Colonic mucosa (tissue), 4 donors: ENCODE measurements around the gene AFM. TPM values are rescaled to one million over a fixed set of nuclear protein-coding genes. Genes with fewer than 3 reads are reported as not detected.

Experiments
- DNase-seq: peaks from one replicate; pipeline ENCODE4 v3.0.0-alpha.2; 2020
- H3K27ac ChIP-seq: fragments of 200-600 bp; one replicate; pipeline ENCODE4 v1.8.0; 2021
- H3K27me3 ChIP-seq: fragments of 200-600 bp; one replicate; pipeline ENCODE4 v1.8.0; 2021
- H3K36me3 ChIP-seq: fragments of 200-600 bp; one replicate; pipeline ENCODE4 v1.8.0; 2021
- H3K4me1 ChIP-seq: fragments of 200-600 bp; one replicate; pipeline ENCODE4 v1.8.0; 2021; ENCODE audit warnings: mild to moderate bottlenecking
- H3K4me3 ChIP-seq: fragments of 200-600 bp; one replicate; pipeline ENCODE4 v1.8.0; 2021
- H3K9ac ChIP-seq, 2 donors: one replicate each; pipeline ENCODE4 v1.7.0; 2013; ENCODE audit warnings: control low read depth in 2 of 2, low read depth in 2 of 2, low read length in 2 of 2
- H3K9me3 ChIP-seq: fragments of 200-600 bp; one replicate; pipeline ENCODE4 v1.8.0; 2021
- CTCF ChIP-seq: fragments of 200-600 bp; IDR thresholded peaks from one replicate; pipeline ENCODE4 v1.8.0; 2022; ENCODE audit warnings: antibody characterized with exemption, mild to moderate bottlenecking
- intact Hi-C: fragments of 100-400 bp; cut with DNase I; formaldehyde crosslinking; loops from one replicate; pipeline ENCODE4 v1.14.1; 2022
- total RNA-seq, 2 donors: library from RNA; stranded (reverse); fragmentation: NEBNext Ultra II Directional in 1 of 2; extraction: Animal tissue kit (Norgen Biotek cat#: 25700) in 1 of 2; gene quantifications; one replicate each; pipeline ENCODE4 v1.2.1, GENCODE V29; 2021
- donor health status: healthy.
- donor health status: DM: no; HTN: no; CAD: no.
- donor health status: DM: no; HTN: no; CAD: no.

AFM gene
- total RNA-seq, 2 donors from 2014 or later, result 0.27 TPM; not detected in 1

DNA sequence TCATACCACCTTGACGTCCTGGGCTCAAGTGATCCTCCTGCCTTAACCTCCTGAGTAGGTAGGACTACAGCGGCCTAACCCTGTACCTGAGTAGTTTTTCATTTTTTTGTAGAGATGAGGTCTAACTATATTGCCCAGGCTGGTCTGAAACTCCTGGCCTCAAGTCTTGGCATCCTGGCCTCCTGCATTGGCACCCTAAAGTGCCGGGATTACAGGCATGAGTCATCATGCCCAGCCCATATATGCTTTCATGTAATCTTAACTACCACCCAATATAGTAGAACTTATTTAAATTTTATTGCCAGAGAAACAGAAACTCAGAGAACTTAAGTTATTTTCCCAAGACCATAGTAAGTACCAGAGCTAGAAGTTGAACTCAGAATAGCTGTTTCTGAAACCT lies 27.1 kb downstream of the AFM start:
- H3K36me3 ChIP-seq, result no peaks in the 10 kb centered on the region
- no peak overlapping the region for H3K27ac ChIP-seq
- peak; percentile 50 for DNase-seq
- H3K9ac ChIP-seq, result no peak overlapping the region
- no peaks in the 10 kb centered on the region for H3K4me1 ChIP-seq
- no peaks in the 10 kb centered on the region for H3K27me3 ChIP-seq
- TF ChIP-seq CTCF, result no peak
- no peak overlapping the region for H3K4me3 ChIP-seq
- intact Hi-C loops, result no loop called here
- H3K9me3 ChIP-seq, result no peaks in the 10 kb centered on the region

DNA sequence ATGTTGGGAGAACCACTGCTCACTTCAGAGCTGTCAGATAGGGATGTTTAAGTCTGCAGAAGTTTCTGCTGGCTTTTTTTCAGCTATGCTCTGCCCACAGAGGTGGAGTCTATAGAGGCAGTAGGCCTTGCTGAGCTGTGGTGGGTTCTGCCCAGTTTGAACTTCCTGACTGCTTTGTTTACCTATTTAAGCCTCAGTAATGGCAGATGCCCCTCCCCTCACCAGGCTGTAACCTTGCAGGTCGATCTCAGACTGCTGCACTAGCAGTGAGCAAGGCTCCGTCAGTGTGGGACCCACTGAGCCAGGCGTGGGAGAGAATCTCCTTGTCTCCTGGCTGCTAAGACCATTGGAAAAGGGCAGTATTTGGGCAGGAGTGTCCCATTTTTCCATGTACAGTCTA lies 36.8 kb downstream of the AFM start:
- Histone ChIP-seq H3K9ac (no peak overlapping the region), H3K27ac (no peak overlapping the region), H3K9me3 (no peaks in the 10 kb centered on the region), H3K27me3 (no peaks in the 10 kb centered on the region), H3K4me1 (no peaks in the 10 kb centered on the region), H3K36me3 (no peaks in the 10 kb centered on the region), H3K4me3 (no peak overlapping the region)
- intact Hi-C loops, result no loop called here
- DNase-seq, result no peak
- TF ChIP-seq CTCF, result no peak

DNA sequence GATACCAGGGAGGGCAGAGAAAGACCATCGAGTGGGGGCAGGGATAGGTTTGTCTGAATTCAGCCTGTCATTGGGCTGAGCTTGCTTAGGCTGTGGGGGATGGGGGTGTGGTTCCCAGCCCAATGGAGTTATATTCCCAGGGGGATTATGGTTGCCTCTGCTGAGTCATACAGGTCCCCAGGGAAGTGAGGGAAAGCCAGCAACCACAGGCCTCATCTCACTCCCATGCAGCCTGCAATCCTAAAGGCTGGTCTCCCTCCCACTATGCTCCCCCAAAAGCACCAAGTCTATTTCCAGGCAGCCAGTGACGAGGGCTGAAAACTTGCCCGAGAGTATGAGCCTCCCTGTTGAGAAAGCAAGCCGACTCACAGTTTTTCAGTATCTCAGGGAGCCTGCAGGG lies 39.3 kb downstream of the AFM start:
- H3K4me1 ChIP-seq, result no peaks in the 10 kb centered on the region
- no peaks in the 10 kb centered on the region for H3K27me3 ChIP-seq
- no peak overlapping the region for H3K27ac ChIP-seq
- no peak for TF ChIP-seq CTCF
- no peak for DNase-seq
- H3K9ac ChIP-seq, result no peak overlapping the region
- H3K36me3 ChIP-seq, result no peaks in the 10 kb centered on the region
- intact Hi-C loops, result no loop called here
- H3K9me3 ChIP-seq, result no peaks in the 10 kb centered on the region
- H3K4me3 ChIP-seq, result no peak overlapping the region

- H3K4me3 ChIP-seq, result no peak overlapping the region
- H3K36me3 ChIP-seq, result no peaks in the 10 kb centered on the region
- no peak for TF ChIP-seq CTCF
- no peaks in the 10 kb centered on the region for H3K9me3 ChIP-seq
- no peak overlapping the region for H3K9ac ChIP-seq
- no peaks in the 10 kb centered on the region for H3K27me3 ChIP-seq
- no peaks in the 10 kb centered on the region for H3K4me1 ChIP-seq
- DNase-seq, result no peak
- no peak overlapping the region for H3K27ac ChIP-seq
- intact Hi-C loops, result no loop called here
Observed at GRCh38 chr4:73523126-73523525, 41.6 kb downstream of the AFM start.

DNA sequence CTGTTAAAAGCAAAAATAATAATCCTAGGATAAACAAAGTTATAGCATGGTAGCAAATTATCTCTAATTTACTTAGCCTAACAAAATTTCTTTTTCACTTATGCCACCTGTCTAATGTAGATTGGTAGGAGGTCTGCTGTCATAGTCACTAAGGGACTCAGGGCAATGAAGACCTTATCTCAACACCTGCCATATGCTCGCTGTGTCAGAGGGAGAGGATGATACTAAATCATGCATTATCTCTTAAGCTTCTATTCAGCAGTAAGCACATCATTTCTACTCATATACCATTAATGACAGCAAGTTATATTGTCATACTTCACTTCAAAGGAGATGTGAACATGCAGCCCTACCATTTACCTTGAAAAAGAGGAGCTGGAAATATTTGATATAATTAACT lies 44.1 kb downstream of the AFM start:
- H3K27ac ChIP-seq, result no peak overlapping the region
- H3K4me3 ChIP-seq, result no peak overlapping the region
- intact Hi-C loops, result no loop called here
- H3K36me3 ChIP-seq, result no peaks in the 10 kb centered on the region
- TF ChIP-seq CTCF, result no peak
- no peaks in the 10 kb centered on the region for H3K9me3 ChIP-seq
- no peak overlapping the region for H3K9ac ChIP-seq
- no peaks in the 10 kb centered on the region for H3K27me3 ChIP-seq
- no peak for DNase-seq
- no peaks in the 10 kb centered on the region for H3K4me1 ChIP-seq

DNA sequence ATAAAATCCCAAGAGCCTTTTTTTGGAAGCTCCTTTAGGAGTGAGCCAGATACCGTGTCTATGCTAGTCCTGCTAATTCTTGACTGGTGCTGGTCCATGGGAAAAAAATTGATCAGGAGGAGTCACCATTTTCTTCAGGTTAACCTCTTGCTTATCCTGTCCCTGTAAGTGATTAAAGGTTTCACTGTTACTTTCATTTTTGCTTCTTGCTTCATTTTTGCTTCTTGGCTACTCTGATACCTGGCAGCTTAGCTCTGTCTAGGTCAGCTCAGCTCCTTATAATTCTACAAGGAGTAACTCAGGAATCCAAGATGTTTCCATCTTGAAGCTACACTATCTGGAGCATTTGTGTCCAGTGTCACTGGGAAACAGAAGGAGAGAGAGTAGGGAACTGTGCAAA lies 45.7 kb downstream of the AFM start:
- Histone ChIP-seq H3K4me1 (no peaks in the 10 kb centered on the region), H3K27ac (no peak overlapping the region), H3K4me3 (no peak overlapping the region), H3K36me3 (no peaks in the 10 kb centered on the region), H3K27me3 (no peaks in the 10 kb centered on the region), H3K9me3 (no peaks in the 10 kb centered on the region), H3K9ac (no peak overlapping the region)
- no peak for TF ChIP-seq CTCF
- no peak for DNase-seq
- intact Hi-C loops, result no loop called here
